HG03097 (cell line): ENCODE results near the gene TMEM163.
"Not testable (repeated sequence)": the region's sequence is repeated elsewhere in the genome, so short reads cannot be mapped to it uniquely, and the experiment has no call there.

ENCODE experiments used
- ATAC-seq: cut with Tn5 transposase; IDR thresholded peaks from one replicate; pipeline ENCODE4 v1.9.1; 2021; ENCODE audit not compliant: unreplicated experiment, low FRiP score

The TMEM163 gene

GRCh38 chr2:134540990-134541389 lies 177.8 kb downstream of the TMEM163 start:
- no peak for ATAC-seq

- no peak for ATAC-seq
Observed at GRCh38 chr2:134539981-134540380, 178.8 kb downstream of the TMEM163 start.

- no peak for ATAC-seq
Observed at GRCh38 chr2:134537702-134538101, 181.1 kb downstream of the TMEM163 start.

- ATAC-seq = no peak
Observed at GRCh38 chr2:134537121-134537520, 181.7 kb downstream of the TMEM163 start.

DNA sequence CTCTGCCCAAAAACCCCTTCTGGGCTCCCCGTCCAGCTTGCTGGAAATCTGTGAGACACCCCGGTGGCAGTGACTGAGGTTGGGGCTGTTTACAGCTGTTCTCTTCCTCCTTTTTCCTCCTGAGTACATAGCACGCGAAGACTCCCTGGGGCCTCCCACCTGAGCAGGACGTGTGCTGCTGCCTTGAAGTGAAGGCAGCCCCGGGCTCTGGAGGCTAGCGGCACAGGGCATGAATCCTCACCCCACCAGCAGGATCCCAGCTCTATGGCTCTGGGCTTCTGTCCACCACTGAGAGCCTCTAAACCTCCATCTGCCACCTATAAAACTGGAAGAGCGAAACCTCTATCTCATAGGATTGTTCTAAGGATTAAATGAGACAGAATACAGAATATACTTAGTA lies 182.5 kb downstream of the TMEM163 start:
- ATAC-seq = no peak

DNA sequence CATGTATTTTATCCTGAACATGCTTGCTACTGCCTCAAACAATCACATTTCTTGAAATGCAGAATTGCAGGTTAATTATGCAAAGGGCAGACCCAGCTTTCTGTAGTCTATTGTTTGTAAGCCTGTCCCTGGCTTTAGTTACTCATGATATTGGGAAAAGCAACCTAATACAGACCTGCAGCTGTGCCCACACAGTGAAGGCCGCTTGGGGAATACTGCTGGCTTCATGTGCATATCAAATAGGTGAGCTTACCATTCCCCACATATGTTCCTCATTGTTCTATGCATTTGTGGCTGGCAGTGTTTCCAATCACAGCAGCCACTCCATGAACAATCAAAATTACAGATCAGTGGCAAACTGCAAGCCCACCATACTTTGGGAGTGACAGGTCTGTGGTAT lies 186.3 kb downstream of the TMEM163 start:
- no peak for ATAC-seq

GRCh38 chr2:134527381-134527780 lies 191.4 kb downstream of the TMEM163 start:
- ATAC-seq = no peak

- ATAC-seq = no peak
Observed at GRCh38 chr2:134522496-134523455, 196.0 kb downstream of the TMEM163 start.

GRCh38 chr2:134518101-134518500 lies 200.7 kb downstream of the TMEM163 start:
- no peak for ATAC-seq

DNA sequence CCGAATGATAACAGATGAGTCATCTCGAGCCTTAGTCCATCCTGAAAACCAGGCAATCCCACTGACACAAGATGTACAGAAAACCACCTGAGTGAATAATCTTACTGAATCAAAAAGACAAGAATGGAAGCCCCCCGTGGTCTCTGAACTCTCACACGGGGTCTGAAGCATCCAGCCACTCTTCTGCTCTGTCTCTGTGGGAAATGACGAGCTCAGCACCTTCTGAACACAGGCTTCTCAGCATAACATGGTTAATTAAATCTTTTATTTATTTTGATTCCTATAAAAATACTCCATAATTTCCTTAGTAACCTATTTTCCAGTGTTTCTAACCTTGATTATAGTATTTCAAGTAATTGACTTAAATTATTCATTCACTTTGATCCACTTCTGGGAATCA lies 203.7 kb downstream of the TMEM163 start:
- no peak for ATAC-seq

DNA sequence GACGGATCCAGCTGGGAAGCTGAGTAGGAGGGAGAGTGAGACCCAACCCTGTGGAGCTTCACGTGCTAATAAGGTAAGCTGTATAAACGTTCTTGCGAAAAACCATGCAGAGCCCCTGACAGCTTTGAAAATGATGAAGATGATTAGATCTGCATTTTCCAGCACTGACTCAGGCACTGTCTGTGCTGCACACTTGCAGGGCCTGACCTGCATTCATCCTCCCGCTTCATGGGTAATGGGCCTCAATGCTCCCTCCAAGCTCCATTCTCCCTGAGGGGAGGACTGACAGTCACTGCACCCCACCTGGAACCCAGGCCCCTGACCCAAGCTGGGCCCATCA lies 205.4 kb downstream of the TMEM163 start:
- ATAC-seq = no peak

GRCh38 chr2:134512734-134513464 lies 205.9 kb downstream of the TMEM163 start:
- no peak for ATAC-seq

GRCh38 chr2:134508391-134508790 lies 210.4 kb downstream of the TMEM163 start:
- no peak for ATAC-seq

DNA sequence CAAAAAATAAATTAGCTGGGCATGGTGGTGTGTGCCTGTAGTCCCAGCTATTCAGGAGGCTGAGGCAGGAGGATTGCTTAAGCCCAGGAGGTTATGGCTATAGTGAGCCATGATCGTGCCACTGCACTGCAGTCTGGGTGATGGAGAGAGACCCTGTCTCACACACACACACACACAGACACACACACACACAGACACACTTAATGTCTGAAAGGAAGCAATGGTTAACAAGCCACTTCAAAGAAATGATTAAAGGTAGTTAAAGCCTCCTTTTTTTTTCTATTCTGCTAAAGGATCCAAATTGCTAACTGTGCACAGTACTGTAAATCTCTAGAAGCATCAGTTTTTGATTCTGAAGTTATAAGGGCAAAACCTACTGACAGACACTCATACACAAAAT lies 211.1 kb downstream of the TMEM163 start:
- ATAC-seq = no peak

- ATAC-seq = not testable (repeated sequence)
Observed at GRCh38 chr2:134507159-134507558, 211.6 kb downstream of the TMEM163 start.

DNA sequence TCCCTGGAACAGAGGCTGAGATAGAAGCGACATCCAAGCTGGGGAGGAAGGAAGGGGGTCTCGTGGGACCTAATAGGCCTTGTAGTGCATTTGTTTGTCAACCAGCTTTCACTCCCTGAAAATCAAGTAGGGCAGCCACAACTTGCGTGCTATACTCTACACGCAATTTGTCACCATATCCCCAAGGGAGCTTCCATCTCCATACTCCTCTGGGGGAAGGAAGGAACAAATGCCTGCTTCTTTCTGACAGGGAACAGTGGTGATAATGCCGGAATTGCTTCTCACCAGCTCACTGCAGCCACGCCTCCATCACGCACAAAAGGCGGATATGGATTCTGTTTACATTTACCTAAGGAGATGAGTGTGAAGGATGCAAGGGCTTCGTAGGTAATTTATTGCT lies 213.4 kb downstream of the TMEM163 start:
- ATAC-seq = no peak

DNA sequence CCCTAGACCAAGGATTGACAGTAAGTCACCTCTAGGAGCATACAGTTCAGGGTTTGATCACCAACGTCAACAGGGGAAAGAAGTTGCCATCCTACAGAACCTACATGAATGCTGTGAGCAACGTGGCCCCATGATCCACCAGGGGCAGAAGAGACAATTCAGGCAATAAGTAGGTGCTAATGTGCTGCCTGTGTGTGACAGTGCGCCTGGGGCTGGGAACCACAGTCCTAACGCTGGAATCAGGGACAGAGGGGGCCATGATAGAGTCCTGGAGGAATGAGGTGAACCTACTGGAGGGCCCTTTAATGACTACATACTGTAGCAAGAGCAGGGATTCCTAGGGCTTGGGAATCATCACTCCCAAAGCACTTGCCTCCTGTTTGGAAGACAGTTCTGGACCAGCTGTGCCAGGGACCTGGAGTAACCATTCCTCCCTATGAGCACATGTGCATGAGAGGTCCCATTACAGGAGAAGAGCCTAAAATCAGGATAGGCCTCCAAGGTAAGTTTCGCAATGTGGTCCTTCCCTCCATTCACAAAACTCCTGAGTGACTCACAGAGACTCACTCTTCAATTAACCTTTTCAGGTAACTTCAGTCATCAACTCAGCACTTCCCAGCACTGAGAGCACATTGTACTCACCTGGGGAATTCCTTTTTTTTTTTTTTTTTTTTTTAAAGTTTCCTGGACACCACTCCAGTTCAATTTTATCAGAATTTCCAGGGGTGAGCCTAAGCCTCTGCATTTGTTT lies 214.0 kb downstream of the TMEM163 start:
- ATAC-seq = no peak

DNA sequence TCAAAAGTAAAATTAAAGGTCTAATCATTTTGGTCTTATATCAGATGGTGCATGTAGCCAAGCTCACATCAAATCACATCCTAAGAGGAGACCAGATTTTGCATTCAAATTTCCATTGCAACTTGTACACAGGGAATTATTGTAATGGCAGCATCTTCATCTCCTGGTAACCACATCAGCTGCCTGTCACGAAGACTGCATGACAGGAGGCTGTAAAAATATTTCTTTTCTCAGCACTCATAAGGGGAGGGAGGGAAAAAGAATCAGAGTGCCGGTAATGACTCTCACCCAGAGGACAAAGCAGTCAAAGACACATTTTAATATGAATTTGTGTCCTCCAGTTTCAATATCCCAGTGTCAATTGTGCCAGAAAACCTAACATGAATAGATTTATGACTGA lies 216.7 kb downstream of the TMEM163 start:
- no peak for ATAC-seq

DNA sequence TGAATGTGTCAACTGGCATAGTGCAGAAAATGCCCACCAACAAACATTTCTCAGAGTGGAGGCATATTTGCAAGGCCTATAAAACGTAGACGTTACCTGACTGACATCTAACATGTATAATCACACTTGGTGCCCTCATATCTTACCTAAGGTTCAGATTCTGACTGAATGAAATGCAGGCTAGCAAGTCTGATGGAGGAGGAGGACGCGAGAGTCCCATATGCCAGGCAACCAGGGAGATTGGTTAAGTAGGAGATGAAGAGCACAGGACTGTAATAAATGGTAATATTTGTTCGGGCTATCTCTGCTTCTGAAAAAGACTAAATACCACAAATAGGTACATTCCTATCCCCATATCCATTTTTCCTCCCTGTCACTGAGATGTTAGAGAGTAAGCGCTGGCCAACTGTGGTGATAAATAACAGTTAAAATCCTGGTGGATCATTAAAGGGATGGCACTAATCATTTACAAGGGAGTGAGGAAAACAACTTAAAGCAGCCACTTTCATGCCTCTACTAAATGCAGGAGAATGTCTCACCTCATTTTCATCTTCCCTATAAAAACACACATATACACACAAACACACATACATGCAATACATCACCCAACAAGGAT lies 217.2 kb downstream of the TMEM163 start:
- no peak for ATAC-seq

GRCh38 chr2:134500211-134500935 lies 218.4 kb downstream of the TMEM163 start:
- no peak for ATAC-seq
